H7 (cell line): ENCODE data around the gene ARMH1. TPM values are rescaled to one million over a fixed set of nuclear protein-coding genes. Genes with fewer than 3 reads are reported as not detected.
"Not testable (repeated sequence)": the region's sequence is repeated elsewhere in the genome, so short reads cannot be mapped to it uniquely, and the experiment has no call there.

Experiments used
- DNase-seq: peaks from one replicate; pipeline ENCODE4 v3.0.0; 2012
- H3K27me3 ChIP-seq: 2 replicates; pipeline ENCODE4 v1.6.0; 2011; ENCODE audit warnings: mild to moderate bottlenecking, low read length; ENCODE audit not compliant: control insufficient read depth, insufficient read depth
- H3K36me3 ChIP-seq: replicated peaks from 2 replicates; pipeline ENCODE4 v1.5.1; 2011; ENCODE audit warnings: low read length; ENCODE audit not compliant: control insufficient read depth, insufficient read depth
- H3K4me3 ChIP-seq: 2 replicates; pipeline ENCODE4 v1.5.1; 2011; ENCODE audit warnings: low read depth, mild to moderate bottlenecking, control low read depth, low read length, moderate library complexity; ENCODE audit not compliant: insufficient read depth
- total RNA-seq: library from RNA; depleted of rRNA; stranded (reverse); fragments of >200 nt; shearing (Covaris generic); gene quantifications from 2 replicates; pipeline ENCODE4 v1.2.3, GENCODE V29; 2014

Gene ARMH1
- total RNA-seq, 1 experiment from 2014 or later, result 0.62 TPM

DNA sequence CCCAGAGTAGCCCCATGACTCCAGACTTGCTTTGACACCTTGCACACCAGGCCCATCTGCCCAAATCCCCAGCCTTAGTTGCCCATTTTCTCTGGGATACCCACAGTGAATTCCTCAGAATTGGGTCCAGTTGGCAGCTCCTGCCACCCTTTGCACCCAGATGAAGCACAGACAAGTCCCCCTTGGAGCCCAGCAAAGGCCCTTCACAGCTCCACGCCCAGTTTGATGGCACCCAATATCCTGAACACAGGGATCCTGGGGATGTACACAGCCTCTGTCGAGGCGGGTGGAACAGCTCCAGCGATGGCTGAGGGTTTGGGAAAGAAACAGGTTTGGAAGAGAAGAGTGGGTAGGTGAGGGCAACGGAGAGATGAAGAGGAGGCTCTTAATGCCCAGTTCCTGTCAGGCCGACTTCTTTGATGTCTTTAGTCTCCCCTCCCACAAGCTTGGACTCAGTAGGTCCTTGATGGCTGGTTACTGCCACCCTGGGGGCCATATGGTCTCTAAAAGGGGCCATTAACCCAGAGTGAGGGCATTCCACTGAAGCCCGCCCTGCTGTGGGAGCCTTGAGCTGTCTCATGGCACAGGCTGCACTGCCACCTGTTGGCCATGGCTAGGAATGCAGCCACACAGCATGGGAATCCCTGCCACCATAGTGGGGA lies 21.9 kb upstream of the ARMH1 start:
- Histone ChIP-seq H3K4me3 (no peak overlapping the region), H3K27me3 (no peaks in the 10 kb centered on the region), H3K36me3 (peaks cover 11% of the 10 kb centered on the region)
- DNase-seq, result peak; percentile 93

DNA sequence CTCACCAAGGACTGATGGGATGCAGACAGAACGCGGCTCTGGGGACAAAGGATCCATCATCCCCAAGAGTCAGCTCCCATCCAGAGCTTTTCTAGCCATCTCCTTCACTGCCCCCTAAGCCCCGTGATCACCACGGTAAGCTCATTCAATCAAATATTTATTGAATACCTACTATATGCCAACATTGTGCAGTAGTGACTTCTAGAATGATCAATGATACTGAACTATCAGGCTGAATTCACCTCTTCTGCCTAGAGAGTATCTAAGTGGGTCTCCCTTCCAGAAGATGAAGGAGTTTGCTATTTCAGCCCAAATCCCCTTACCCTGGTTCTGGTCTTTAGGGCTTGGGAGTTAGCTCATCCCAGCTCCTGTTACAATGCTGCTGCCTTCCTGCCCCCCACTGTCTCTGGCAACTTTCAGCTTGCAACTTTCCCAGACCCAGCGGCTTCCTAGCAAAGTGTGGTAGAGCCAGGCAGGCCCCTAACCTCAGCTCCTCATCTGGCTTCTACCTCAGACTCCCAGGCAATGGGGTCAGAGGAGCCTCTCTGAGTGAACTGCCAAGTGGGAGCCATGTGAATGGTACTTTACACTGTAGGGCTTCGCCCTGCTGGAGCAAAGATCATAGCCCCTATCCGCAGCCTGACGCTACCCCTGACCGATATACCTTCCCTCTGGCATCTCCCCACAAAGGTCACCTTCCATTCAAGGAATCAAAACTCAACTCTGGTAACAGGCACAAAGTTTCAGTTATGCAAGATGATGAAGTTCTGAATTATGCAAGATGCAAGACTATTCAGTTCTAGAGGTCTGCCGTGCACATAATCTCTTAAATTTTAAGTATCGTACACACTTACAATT lies 21.2 kb upstream of the ARMH1 start:
- Histone ChIP-seq H3K36me3 (peaks cover 9% of the 10 kb centered on the region), H3K4me3 (no peak overlapping the region), H3K27me3 (no peaks in the 10 kb centered on the region)
- peak; percentile 46 for DNase-seq

DNA sequence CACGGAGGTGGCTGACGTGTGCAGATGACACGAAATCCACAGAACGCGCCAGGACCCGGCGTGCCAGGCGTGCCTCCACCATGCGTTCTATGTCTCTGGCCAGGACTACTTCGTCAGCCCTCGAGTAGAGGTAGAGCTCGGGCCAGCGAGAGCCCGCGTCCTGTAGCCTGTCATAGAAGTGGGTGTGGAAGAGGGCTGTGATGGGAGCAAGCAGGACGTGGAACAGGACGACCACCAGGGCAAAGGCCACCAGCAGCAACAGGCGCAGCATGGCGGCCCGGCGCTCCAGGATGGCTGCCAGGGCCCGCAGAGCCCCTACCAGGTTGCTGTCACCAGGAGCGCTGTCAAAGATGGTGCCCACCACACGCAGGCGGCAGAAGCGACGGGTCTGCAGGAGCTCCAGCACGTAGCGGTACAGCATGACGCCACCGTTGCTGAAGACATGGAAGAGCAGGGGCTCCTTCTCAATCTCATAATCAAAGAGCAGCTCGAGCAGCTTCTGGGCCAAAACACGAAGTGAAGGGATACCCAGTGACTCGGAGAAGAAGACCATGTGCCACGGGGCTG lies 19.8 kb upstream of the ARMH1 start:
- peak; percentile 25 for DNase-seq
- Histone ChIP-seq H3K36me3 (peaks cover 6% of the 10 kb centered on the region), H3K4me3 (no peak overlapping the region), H3K27me3 (no peaks in the 10 kb centered on the region)

DNA sequence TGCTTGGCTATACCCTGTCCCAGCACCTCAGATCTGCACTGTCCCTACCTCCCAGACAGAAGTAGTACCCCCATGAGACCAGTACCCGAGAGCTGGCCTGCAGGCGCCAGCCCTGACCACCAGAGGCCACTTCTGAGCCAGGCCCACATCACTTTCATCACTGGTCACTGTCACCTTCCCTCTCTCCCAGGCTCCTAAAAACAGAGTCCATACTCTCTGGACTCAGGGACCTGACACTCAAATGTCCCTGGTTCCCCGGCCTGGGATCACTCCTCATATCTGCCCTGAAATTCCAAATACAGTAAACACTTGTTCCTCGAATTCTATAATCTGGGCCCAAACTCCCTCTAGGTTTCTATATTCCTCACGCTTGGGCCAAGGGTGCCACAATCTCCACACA lies 18.9 kb upstream of the ARMH1 start:
- peak; percentile 84 for DNase-seq
- Histone ChIP-seq H3K4me3 (no peak overlapping the region), H3K36me3 (peaks cover 2% of the 10 kb centered on the region), H3K27me3 (no peaks in the 10 kb centered on the region)

DNA sequence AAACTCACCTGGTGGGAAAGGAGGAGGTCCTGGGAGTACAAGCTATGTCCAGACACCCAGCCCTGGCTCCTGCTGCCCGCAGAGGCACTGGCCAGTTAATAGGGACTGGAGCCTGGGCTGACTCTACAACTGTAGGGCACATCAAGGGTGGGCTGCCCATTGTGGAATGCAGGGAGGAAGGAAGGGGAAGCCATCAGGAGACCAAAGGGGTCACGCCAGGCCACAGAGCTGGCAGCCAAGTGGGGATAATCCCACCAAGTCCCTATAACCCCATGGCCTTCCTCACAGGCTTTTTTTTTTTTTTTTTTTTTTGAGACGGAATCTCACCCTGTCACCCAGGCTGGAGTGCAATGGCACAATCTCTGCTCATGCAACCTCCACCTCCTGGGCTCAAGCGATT lies 14.9 kb upstream of the ARMH1 start:
- Histone ChIP-seq H3K27me3 (no peaks in the 10 kb centered on the region), H3K36me3 (no peaks in the 10 kb centered on the region), H3K4me3 (no peak overlapping the region)
- no peak for DNase-seq

DNA sequence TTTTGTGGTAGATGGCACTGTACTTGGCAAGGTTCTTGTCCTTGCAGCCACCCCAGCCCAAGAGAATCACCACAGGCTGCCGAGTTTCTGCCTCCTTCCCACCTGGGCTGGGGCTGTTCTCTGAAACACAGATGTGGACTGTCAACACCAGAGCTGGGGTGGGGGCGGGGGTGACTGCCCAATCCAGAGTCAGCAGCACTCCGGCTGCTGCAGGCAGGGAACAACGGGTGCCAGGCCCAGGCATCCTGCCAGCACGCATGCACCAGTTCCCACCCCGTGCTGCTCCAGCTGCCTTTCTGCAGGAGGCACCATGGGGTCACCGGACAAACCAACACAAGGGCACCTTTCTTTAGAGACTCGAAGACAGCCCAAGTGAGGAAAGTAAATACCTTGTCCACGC lies 14.3 kb upstream of the ARMH1 start:
- DNase-seq, result peak; percentile 36
- Histone ChIP-seq H3K4me3 (no peak overlapping the region), H3K27me3 (no peaks in the 10 kb centered on the region), H3K36me3 (no peaks in the 10 kb centered on the region)

DNA sequence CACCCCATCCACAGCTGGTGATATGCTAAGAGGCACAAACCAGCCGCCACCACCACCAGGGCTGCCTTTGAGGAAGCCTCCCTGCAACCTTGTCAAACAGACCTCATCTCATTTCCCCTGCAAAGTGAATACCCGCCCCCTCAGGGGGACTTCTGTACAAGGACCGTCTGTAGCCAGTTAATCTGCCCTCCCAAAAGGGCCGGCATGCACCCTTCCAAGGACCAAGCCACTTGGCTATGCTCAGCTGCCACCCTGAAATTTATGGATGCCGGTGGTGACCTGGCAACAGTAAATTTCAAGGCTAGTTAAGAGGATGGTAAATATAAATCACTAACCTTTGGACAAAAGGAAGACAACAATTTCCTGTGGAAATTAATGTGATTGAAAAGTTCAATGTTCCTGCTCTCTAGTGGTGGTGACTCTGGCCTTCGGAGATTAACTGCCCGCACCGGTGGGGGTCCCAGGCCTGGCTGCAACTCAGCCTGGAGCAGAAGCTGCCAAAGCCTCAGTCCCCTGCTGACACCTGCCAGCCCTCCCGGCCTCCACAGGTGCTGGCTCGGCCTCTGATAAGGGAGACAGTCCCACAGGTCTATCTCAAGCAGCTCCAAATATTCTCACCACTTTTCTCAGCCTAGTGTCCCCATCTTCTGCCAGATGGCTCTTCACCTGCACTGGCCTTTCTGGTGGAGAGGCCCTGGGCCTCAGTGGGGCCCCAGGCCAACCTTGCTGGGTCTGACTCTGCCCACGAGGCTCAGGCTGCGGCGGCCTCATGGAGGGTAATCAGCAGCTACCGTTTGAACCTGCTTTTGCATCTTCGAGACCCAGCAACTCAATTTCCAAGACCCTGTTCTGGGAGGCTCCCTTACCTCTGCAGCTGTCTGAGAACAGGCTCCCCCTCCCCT lies 12.5 kb upstream of the ARMH1 start:
- Histone ChIP-seq H3K4me3 (no peak overlapping the region), H3K27me3 (no peaks in the 10 kb centered on the region), H3K36me3 (no peaks in the 10 kb centered on the region)
- peak; percentile 54 for DNase-seq

DNA sequence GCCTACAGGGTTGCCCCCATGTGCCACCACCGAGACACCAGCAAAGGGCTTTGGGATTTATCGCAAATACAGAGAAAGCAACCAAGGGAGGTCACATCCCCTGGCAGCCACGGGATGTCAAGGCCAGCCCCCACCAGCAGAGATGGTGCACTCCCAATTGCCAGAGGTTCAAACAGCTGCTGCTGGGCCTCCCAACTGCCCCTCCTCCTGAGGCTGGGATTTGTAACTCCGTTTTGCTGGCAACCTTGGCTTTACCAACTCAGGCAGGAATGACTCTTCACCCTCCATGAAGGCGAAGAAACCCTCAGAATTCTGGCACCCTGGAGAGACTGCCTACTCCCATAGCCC lies 11.9 kb upstream of the ARMH1 start:
- no peak overlapping the region for H3K4me3 ChIP-seq
- DNase-seq, result peak; percentile 24
- H3K36me3 ChIP-seq, result no peaks in the 10 kb centered on the region
- H3K27me3 ChIP-seq, result no peaks in the 10 kb centered on the region

DNA sequence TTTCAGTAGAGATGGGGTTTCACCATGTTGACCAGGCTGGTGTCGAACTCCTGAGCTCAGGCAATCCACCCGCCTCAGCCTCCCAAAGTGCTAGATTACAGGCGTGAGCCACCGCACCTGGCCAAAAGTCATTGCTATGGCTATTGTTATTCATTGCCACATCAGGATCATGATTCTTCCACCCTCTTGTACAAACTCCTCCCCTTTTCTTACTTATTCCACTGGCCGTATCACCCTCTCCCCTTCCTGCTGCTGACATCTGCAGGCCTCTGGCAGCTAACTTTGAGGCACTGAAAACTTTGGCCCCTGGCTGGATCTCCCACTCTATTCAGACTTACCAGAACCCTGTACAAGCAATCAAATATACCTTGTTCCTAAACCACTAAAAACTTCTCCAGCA lies 11.1 kb upstream of the ARMH1 start:
- Histone ChIP-seq H3K4me3 (no peak overlapping the region), H3K27me3 (no peaks in the 10 kb centered on the region), H3K36me3 (no peaks in the 10 kb centered on the region)
- DNase-seq, result no peak

DNA sequence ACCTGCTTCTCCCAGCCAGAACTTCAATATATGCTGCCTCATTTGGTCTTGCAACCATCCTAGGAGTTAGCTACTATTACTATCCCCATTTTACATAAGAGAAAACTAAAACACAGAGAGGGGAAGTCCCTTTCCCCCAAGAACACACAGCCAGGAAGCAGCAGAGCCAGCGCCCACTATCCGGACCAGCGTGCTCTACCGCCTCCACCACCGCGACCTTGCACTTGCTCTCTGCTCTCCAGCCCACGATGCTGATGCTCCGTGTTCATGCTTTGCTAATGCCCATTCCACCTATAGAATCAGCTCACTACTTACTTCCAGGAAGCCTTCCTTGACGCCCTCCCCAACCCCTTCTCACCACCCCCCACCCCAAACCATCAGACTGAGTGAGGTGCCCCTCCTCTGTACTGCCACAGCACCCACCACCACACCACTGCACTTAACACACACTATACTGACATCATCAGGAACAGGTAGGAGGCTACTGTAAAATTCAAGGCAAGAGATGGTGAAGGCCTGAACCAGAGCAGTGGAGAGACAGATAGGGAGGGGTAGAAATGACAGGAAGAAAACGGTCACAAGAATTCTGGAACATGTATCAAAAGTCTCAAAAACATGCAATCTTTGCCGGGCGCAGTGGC lies 9.7 kb upstream of the ARMH1 start:
- H3K4me3 ChIP-seq, result no peak overlapping the region
- H3K36me3 ChIP-seq, result no peaks in the 10 kb centered on the region
- no peak for DNase-seq
- H3K27me3 ChIP-seq, result no peaks in the 10 kb centered on the region

DNA sequence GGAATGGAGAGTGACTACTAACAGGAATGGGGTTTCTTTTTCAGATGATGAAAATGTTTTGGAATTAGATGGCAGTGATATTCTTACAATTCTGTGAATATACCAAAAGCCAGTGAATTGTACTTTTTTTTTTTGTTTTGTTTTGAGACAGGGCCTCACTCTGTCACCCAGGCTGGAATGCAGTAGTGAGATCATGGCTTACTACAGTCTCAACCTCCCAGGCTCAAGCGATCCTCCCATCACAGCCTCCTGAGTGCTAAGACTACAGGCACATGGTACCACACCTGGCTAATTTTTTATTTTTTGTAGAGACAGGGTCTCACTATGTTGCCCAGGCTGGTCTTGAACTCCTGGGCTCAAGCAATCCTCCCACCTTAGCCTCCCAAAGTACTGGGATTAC lies 7.8 kb upstream of the ARMH1 start:
- H3K36me3 ChIP-seq, DNase-seq, H3K27me3 ChIP-seq, H3K4me3 ChIP-seq: not testable (repeated sequence)

DNA sequence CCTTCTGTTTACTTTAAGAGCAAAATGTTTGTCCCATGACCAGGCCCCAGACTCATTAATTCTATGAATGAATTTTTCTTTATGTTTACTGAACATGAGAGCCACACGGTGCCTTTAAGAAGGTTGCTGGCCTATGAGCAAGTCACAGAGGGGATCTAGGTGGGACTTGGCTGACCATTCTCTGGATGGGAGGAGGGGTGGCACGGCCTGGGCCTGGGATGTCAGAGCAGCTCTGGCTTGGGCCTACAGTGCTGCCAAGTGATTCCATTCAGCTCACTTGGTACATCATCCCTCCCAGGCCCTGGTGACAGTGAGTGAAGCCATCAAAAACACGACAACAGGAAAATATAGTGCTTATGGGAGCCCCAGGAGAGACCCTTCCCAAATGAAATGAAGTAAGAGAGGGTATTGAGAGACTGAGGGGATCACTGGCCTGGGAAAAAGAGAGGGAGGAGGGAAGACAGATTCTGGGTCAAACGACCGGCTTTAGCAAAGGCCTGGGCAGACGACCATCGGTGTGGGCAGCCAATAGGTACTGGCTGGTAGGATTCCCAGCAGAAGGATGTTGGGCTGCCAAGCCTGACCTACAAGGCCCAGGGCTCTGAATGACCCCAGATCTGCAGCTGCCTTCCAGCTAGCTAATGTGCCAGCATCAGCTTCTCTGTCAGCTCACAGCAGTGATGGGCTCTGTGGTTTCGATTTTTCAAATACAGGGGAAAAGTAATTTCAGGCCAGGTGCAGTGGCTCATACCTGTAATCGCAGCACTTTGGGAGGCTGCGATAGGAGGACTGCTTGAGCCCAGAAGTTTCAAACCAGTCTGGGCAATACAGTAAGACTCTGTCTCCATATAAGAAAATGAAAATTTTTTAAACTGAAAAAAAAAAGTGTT lies 3.5 kb upstream of the ARMH1 start:
- Histone ChIP-seq H3K27me3 (no peaks in the 10 kb centered on the region), H3K36me3 (no peaks in the 10 kb centered on the region), H3K4me3 (no peak overlapping the region)
- no peak for DNase-seq

DNA sequence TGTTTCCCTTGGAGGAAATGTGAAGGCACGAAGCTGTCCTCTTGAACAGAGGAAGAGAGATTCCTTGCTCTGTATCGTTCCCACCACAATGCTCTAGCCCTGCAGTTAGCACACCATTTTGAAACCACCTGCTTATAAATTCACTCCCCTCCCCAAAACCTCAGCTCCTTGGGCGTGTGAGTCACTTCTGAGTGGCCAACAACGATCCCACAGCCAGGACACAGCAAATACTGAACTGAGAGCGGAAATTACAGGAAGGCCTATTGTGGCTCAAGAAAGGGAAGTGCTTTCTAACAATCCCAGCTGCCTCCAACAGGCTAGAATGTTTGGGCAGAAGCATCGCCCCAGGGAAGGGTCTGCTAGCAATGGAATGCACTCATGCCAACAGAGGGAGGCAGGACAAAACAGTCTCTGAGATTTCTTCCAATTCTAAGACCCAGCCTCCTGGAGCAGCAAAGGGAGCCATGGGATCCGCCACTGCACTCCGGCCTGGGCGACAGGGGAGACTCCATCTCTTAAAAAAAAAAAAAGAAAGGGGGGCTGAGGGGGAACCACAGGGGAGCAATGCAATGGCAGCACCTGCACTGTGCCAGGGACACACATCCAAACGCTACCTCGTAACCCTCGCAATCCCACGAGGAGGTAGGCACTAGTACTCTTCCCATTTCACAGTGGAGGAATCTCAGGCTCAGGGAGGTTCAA lies 2.1 kb upstream of the ARMH1 start:
- H3K27me3 ChIP-seq, result no peaks in the 10 kb centered on the region
- DNase-seq, result no peak
- H3K4me3 ChIP-seq, result no peak overlapping the region
- H3K36me3 ChIP-seq, result no peaks in the 10 kb centered on the region
